ENCODE measurements around the gene RANBP10.

- TF ChIP-seq CTCF (IDR thresholded peaks at IDR 0.05) (no peak), POLR2A (IDR thresholded peaks at IDR 0.05) (no peak), POLR2AphosphoS5 (IDR thresholded peaks at IDR 0.05) (no peak)
Observed at GRCh38 chr16:67679935-67680897, 126.1 kb downstream of the RANBP10 start.
